ENCODE data around the gene NCKAP5.

DNA sequence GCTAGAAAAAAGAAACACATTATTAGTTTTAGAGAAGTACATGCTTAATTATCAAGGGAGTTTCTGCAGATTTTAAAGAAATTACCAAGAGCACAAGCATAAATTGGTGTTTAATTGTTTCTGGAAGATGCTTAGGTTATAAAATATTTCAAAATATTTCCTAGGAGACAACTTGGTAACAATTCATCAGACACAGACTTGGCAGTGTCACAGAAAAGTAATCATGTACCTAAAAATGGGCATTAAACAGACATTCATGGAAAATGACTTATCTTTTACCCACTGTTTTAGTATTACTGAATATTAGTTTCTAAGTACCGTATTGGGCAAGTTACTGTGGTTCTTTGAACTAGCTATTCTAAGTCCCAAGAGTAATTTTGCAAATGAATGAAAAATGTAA lies 469.5 kb downstream of the NCKAP5 start:
- TF ChIP-seq, protein P1, sequence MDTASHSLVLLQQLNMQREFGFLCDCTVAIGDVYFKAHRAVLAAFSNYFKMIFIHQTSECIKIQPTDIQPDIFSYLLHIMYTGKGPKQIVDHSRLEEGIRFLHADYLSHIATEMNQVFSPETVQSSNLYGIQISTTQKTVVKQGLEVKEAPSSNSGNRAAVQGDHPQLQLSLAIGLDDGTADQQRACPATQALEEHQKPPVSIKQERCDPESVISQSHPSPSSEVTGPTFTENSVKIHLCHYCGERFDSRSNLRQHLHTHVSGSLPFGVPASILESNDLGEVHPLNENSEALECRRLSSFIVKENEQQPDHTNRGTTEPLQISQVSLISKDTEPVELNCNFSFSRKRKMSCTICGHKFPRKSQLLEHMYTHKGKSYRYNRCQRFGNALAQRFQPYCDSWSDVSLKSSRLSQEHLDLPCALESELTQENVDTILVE (CRISPR knock-in tag; IDR thresholded peaks at IDR 0.05) = no peak
- TF ChIP-seq TP53 (CRISPR knock-in tag; conservative IDR thresholded peaks at IDR 0.05) (no peak), ZSCAN21 (CRISPR knock-in tag; IDR thresholded peaks at IDR 0.05; ENCODE audit: borderline replicate concordance) (no peak)
- TF ChIP-seq, protein P2, sequence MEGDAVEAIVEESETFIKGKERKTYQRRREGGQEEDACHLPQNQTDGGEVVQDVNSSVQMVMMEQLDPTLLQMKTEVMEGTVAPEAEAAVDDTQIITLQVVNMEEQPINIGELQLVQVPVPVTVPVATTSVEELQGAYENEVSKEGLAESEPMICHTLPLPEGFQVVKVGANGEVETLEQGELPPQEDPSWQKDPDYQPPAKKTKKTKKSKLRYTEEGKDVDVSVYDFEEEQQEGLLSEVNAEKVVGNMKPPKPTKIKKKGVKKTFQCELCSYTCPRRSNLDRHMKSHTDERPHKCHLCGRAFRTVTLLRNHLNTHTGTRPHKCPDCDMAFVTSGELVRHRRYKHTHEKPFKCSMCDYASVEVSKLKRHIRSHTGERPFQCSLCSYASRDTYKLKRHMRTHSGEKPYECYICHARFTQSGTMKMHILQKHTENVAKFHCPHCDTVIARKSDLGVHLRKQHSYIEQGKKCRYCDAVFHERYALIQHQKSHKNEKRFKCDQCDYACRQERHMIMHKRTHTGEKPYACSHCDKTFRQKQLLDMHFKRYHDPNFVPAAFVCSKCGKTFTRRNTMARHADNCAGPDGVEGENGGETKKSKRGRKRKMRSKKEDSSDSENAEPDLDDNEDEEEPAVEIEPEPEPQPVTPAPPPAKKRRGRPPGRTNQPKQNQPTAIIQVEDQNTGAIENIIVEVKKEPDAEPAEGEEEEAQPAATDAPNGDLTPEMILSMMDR (CRISPR knock-in tag; IDR thresholded peaks at IDR 0.05) = no peak
- TF ChIP-seq, protein P3, sequence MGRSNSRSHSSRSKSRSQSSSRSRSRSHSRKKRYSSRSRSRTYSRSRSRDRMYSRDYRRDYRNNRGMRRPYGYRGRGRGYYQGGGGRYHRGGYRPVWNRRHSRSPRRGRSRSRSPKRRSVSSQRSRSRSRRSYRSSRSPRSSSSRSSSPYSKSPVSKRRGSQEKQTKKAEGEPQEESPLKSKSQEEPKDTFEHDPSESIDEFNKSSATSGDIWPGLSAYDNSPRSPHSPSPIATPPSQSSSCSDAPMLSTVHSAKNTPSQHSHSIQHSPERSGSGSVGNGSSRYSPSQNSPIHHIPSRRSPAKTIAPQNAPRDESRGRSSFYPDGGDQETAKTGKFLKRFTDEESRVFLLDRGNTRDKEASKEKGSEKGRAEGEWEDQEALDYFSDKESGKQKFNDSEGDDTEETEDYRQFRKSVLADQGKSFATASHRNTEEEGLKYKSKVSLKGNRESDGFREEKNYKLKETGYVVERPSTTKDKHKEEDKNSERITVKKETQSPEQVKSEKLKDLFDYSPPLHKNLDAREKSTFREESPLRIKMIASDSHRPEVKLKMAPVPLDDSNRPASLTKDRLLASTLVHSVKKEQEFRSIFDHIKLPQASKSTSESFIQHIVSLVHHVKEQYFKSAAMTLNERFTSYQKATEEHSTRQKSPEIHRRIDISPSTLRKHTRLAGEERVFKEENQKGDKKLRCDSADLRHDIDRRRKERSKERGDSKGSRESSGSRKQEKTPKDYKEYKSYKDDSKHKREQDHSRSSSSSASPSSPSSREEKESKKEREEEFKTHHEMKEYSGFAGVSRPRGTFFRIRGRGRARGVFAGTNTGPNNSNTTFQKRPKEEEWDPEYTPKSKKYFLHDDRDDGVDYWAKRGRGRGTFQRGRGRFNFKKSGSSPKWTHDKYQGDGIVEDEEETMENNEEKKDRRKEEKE (IDR thresholded peaks at IDR 0.05) = no peak

All from HepG2 (cell line).